ENCODE results near the gene SATB1.
"Not testable (repeated sequence)": the region's sequence is repeated elsewhere in the genome, so short reads cannot be mapped to it uniquely, and the experiment has no call there.

Gene SATB1

GRCh38 chr3:18424729-18425640 is at the start of gene SATB1:
TSS of gene SATB1 (minus strand) at chr3:18425339. CDS start at chr3:18420967, 4,372 bp downstream.
- peak; percentile 37 to 57 for DNase-seq (ENCODE audit: low read depth in 1 of 2, low spot score in 1 of 2)

GRCh38 chr3:18474202-18474601 is 49.1 kb upstream of the SATB1 start:
- no peak for DNase-seq (ENCODE audit: low read depth in 1 of 2, low spot score in 1 of 2)

- DNase-seq (ENCODE audit: low read depth in 1 of 2, low spot score in 1 of 2): no peak
These were observed 44.6 kb upstream of the SATB1 start for GRCh38 chr3:18469775-18470174.

- DNase-seq (ENCODE audit: low read depth in 1 of 2, low spot score in 1 of 2): no peak
These were observed 41.0 kb upstream of the SATB1 start for GRCh38 chr3:18466136-18466535.

- DNase-seq (ENCODE audit: low read depth in 1 of 2, low spot score in 1 of 2): no peak
These were observed 29.6 kb upstream of the SATB1 start for GRCh38 chr3:18454766-18455165.

DNA sequence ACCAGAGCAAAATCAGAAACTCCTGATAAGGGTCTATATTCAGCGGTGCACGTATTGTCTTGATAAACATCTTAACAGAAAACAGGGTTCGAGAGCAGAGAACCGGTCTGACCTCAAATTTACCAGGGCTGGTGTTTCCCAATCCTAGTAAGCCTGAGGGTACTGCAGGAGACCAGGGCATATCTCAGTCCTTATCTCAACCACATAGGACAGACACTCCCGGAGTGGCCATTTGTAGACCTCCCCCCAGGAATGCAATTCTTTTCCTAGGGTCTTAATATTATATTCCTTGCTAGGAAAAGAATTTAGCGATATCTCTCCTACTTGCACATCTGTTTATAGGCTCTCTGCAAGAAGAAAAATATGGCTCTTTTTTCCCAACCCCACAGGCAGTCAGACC is 24.5 kb upstream of the SATB1 start:
- DNase-seq (ENCODE audit: low read depth in 1 of 2, low spot score in 1 of 2): not testable (repeated sequence)

GRCh38 chr3:18447720-18448119 is 22.6 kb upstream of the SATB1 start:
- DNase-seq (ENCODE audit: low read depth in 1 of 2, low spot score in 1 of 2): no peak

GRCh38 chr3:18446149-18446825 is 21.1 kb upstream of the SATB1 start:
- no peak for DNase-seq (ENCODE audit: low read depth in 1 of 2, low spot score in 1 of 2)

DNA sequence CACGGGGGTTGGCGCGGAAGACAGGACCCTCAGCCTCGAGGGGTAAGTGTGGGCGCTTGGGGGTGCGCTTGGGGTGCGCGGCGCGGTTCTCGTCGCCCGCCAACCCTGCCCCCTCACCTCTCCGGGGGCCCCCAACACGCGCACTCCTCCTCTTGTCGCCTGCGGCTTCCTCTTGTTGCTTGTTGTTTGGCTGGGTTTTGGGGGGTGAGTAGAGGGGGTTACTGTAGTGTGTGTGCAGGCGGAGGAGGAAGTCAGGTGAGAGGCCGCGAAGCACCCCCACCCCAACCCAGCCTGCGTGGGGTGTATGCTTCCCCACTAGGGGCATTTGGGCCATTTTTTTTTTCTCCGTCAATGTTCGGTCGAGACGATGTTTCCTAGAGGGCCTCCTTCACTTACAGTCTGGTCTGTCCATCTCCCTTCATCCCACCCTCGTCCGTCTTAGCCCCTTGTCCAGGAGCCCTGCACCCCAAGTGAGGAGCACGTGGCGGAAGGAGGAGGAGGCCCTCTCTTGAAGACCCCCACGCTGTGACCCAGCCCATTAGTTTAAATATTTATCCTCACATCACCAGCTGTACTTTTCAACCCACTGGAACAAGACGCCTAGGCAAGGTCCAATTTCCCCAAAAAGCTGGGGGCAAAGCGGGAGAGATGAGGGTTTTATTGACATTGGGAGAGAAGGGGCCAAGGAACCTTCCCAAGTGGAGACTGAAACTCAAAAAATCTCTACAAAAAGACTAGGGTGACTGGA is 20.4 kb upstream of the SATB1 start:
- DNase-seq (ENCODE audit: low read depth in 1 of 2, low spot score in 1 of 2): peak; percentile 39 to 50

GRCh38 chr3:18444595-18445400 is 19.7 kb upstream of the SATB1 start:
- DNase-seq (ENCODE audit: low read depth in 1 of 2, low spot score in 1 of 2): peak; percentile 60 to 66

DNA sequence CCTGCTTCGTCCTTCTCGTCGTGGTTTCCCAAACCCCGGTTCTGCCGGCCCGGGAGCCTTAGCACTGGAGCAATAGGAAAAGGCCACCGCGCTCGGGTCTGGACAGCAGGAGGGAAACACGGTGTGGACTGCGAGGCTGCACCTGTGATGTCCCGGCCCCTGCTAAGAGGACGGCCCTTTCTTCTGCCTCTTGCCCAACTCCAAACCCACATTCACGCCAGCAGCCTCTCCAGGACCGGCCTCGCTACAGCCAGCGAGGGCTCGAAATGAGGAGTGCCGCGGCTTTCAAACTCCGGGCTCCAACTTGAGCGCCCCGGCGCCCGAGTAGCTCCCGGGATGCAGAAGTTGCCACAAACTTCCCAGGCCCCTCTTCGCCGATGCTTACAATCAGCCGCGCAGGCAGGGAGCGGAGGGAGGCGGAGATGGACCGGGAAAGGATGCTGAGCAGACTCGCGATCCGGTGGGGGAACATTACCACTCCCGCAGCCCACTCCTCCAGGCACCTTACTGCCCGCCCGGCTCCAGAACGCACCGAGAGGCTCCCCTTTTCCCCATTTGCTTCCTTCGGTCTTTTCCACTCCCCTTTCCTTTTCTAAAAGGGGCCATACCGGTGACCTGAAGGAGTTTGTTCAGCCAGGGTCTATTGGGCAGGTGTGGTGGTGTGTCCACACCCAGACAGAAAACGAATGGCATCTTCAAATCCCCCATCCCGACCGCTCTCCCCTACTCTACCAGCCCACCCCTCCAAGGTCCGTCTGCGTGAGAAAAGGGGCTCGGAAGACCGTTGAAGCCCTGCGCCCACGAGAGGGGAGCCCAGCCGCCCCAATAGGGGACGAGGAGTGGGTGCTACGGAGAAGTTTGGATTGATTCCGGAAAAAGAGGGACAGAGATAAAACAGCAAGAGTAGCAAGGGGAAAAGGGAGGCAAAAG is 18.8 kb upstream of the SATB1 start:
- peak; percentile 8 to 18 for DNase-seq (ENCODE audit: low read depth in 1 of 2, low spot score in 1 of 2)

GRCh38 chr3:18442756-18443664 is 17.9 kb upstream of the SATB1 start:
- DNase-seq (ENCODE audit: low read depth in 1 of 2, low spot score in 1 of 2): no peak

DNA sequence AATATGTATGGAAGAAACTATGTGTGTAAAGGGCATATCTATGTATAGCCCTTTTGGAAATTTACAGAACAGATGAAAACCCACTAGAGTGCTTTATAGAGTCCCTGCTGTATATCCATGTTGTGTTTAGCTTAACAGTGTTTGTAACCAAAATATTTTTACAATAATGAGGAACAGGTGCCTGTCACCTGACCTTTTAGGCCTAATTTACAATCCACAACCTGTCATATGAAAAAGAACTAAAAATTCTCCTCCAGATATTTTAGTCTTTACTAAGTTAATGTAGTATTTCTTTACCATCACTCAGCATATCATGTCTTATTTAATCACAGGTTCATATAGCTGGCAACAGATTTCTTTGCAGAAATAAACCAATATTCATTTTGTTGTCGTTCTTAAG is 16.4 kb upstream of the SATB1 start:
- no peak for DNase-seq (ENCODE audit: low read depth in 1 of 2, low spot score in 1 of 2)

- no peak for DNase-seq (ENCODE audit: low read depth in 1 of 2, low spot score in 1 of 2)
These were observed 15.1 kb upstream of the SATB1 start for GRCh38 chr3:18440066-18440722.

DNA sequence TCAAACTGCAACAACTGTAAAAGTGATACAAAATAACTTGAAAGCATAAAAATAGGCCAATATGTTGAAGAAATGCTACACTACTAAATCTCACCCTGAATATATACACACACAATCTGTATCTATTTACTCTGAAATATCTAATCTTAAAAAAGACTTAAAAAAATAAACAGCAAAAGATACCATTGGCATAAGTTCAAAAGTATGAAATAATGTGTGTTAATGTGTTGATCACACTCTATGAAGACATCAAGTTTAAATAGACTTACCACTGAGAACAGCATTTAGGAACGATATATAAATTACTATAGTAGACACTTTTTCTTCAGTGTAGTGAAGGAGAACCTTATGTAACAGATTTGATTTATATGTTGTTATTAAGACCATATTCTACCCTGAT is 14.1 kb upstream of the SATB1 start:
- DNase-seq (ENCODE audit: low read depth in 1 of 2, low spot score in 1 of 2): no peak

GRCh38 chr3:18438586-18438985 is 13.4 kb upstream of the SATB1 start:
- peak; percentile 5 to 7 for DNase-seq (ENCODE audit: low read depth in 1 of 2, low spot score in 1 of 2)

GRCh38 chr3:18436213-18436612 is 11.1 kb upstream of the SATB1 start:
- DNase-seq (ENCODE audit: low read depth in 1 of 2, low spot score in 1 of 2): no peak

DNA sequence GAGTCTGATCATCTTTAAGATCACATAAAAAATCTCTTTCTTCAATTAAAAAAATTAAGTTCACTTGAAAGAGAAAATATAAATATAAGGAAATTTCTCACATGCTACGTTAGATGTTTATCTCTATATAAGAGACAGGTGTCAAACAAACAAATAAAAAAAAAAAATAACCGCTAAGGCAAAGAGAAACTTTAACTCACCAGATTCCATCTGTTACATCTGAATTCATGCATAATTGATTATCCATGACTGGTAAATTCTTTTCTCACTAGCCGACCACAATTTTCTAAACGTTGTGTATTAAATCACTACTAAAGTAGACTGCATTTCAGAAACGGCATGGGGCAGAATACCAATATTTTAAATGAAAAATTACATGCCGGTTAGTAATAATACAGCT is 9.6 kb upstream of the SATB1 start:
- DNase-seq (ENCODE audit: low read depth in 1 of 2, low spot score in 1 of 2): no peak
